Measurements from ENCODE around the gene TRPV2. TPM values are rescaled to one million over a fixed set of nuclear protein-coding genes. Genes with fewer than 3 reads are reported as not detected.
A peak's percentile ranks its signal among the peaks of the same experiment; 100 is the strongest.
"Not testable (repeated sequence)": the region's sequence is repeated elsewhere in the genome, so short reads cannot be mapped to it uniquely, and the experiment has no call there.

The TRPV2 gene
- polyA plus RNA-seq, 1 donor from 2014 or later = 73.6 TPM

DNA sequence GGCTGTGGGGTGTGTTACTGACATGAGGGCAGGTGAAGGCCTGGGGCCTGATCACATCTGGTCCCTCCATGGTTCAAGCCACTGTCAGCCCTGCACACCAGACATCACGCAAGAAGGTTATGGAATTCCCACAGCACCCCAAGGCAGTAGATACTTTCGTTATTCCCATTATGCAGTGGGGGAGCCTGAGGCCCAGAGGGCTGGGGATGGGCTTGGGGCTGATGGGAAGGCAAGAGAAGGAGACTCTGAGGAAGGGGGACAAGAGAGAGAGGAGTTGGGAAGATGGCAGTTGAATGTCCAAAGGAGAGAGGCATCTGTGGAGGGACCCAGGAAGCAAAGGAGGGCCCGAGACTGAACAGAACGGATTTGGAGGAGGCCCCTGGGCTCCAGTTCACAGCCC is 34.7 kb downstream of the TRPV2 start:
- no peaks in the 10 kb centered on the region for H3K27me3 Mint-ChIP-seq
- H3K27ac Mint-ChIP-seq = peak overlapping the region in 1 of 3 donors; percentile 64
- no peaks in the 10 kb centered on the region for H3K36me3 Mint-ChIP-seq
- H3K4me1 Mint-ChIP-seq = peaks cover 0 to 11% (median 0%) of the 10 kb centered on the region in 3 donors
- H3K4me3 Mint-ChIP-seq = no peak overlapping the region
- no peaks in the 10 kb centered on the region for H3K9me3 Mint-ChIP-seq

DNA sequence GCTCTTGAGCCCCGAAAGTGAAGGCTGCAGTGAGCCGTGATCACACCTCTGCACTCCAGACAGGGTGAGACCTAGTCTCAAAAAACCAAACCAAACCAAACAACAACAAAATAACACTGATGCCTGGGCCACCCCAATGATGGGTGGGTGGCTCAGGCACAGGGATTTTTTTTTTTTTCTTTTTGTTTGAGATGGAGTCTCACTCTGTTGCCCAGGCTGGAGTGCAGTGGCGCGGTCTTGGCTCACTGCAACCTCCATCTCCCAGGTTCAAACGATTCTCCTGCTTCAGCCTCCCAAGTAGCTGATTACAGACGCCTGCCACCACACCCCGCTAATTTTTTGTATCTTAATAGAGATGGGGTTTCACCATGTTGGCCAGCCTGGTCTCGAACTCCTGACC is 36.9 kb downstream of the TRPV2 start:
- H3K27ac Mint-ChIP-seq = peak overlapping the region in 1 of 3 donors; percentile 59
- not testable (repeated sequence) for H3K9me3 Mint-ChIP-seq, H3K27me3 Mint-ChIP-seq, H3K36me3 Mint-ChIP-seq, H3K4me3 Mint-ChIP-seq
- peaks cover 0 to 11% (median 0%) of the 10 kb centered on the region in 3 donors for H3K4me1 Mint-ChIP-seq

DNA sequence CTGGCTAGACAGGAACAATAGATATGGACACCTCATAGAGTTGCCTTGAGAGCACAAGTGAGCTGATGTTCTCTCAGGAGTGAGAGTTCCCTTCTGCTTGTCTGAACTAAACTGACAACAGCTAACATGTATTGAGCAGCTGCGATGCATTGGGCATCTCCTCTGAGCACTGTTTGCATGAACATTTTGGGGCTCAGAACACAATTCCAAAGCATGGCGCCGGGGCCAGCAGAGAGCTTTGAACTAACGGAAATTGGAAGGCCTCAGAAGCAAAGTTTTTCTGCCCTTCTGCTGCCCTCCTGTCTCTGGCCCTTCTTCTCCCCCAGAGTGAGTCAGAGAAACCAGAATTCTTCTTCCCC is 38.1 kb downstream of the TRPV2 start:
- H3K4me1 Mint-ChIP-seq = peaks cover 0 to 11% (median 0%) of the 10 kb centered on the region in 3 donors
- H3K9me3 Mint-ChIP-seq = no peaks in the 10 kb centered on the region
- H3K27me3 Mint-ChIP-seq = no peaks in the 10 kb centered on the region
- H3K4me3 Mint-ChIP-seq = peak overlapping the region in 1 of 4 donors; percentile 15
- peak overlapping the region in 2 of 3 donors; percentile 19 to 43 for H3K27ac Mint-ChIP-seq
- H3K36me3 Mint-ChIP-seq = no peaks in the 10 kb centered on the region

DNA sequence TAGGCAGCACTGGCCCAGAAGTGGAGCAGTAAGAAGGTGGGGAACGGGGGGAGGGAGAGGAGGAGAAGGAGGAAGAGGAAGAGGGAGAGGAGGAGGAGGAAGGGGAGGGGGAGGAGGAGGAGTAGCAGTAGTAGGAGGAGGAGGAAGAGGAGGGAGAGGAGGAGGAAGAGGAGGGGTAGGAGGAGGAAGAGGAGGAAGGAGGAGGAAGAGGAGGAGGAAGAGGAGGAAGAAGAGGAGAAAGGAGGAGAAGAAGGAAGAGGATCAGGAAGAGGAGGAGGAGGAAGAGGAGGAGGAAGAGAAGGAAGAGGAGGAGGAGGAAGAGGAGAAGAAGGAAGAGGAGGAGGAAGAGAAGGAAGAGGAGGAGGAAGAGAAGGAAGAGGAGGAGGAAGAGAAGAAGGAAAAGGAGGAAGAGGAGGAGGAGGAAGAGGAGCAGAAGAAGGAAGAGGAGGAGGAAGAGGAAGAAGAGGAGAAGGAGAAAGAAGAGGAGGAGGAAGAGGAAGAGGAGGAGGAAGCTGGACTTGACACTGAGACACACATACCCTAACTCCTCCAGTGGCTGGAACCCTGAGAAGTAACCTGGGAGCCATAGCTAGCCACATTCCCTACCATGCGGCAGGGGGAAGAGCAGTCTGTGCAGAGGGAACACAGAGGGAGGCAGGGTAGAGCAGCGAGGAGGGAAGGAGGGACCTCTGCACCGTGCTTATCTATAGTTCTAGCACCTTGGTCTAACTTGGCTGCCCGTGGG is 40.8 kb downstream of the TRPV2 start:
- H3K36me3 Mint-ChIP-seq = no peaks in the 10 kb centered on the region
- H3K27me3 Mint-ChIP-seq = no peaks in the 10 kb centered on the region
- H3K27ac Mint-ChIP-seq = no peak overlapping the region
- H3K9me3 Mint-ChIP-seq = no peaks in the 10 kb centered on the region
- H3K4me3 Mint-ChIP-seq = no peak overlapping the region
- H3K4me1 Mint-ChIP-seq = peaks cover 0 to 8% (median 0%) of the 10 kb centered on the region in 3 donors

DNA sequence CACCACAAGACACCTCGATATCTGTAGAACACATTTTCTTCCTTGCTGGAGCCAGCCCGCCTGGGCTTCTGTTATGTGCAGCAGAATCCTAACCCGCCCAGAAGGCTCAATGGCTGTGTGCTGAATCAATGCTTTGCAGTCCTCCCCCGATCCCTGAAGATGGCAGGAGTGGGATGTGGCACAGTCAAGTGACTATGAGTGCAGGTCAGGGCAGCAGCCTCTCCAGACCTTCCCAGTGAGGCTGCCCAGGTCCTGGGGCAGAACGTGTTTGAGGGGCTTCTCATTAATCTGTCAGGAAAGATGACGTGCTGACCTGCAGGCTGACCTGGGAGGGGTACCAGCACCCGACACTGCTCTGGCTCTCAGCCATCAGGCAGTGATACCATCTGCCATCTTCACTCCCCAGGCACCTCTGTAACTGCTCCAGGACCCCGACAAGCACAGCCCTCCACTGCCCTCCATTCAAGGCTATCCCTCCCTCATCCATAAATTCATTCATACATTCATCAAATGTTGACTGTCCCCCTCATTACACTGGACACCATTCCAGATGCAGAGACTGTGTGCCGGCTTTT is 41.5 kb downstream of the TRPV2 start:
- Mint-ChIP-seq H3K4me3 (no peak overlapping the region), H3K36me3 (peaks cover 3% of the 10 kb centered on the region), H3K4me1 (peaks cover 0 to 8% (median 0%) of the 10 kb centered on the region in 3 donors), H3K27me3 (no peaks in the 10 kb centered on the region), H3K27ac (peak overlapping the region in 1 of 3 donors; percentile 61), H3K9me3 (no peaks in the 10 kb centered on the region)

DNA sequence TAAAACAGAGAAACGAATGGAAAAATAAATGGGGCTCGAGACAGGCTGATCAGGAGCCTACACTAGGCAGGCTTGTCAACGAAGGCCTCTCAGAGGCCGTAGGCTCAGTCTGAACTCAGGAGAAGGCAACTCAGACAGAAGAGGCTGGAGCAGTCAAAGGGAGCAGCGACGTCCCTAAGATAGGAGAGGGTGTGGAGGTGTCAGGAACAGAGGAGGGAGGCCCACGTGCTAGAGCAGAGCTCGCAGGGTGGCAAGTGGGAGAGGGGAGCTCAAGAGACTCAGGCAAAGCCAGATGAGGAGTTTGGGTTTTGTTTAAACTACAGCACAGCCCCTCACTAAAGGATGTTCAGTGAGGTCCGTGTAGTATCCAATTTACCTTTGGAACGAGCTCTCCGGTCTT is 43.9 kb downstream of the TRPV2 start:
- no peaks in the 10 kb centered on the region for H3K27me3 Mint-ChIP-seq
- H3K9me3 Mint-ChIP-seq = no peaks in the 10 kb centered on the region
- peaks cover 0 to 1% (median 0%) of the 10 kb centered on the region in 3 donors for H3K4me1 Mint-ChIP-seq
- H3K36me3 Mint-ChIP-seq = peaks cover 3% of the 10 kb centered on the region
- no peak overlapping the region for H3K27ac Mint-ChIP-seq
- H3K4me3 Mint-ChIP-seq = peak overlapping the region in 1 of 4 donors; percentile 13

DNA sequence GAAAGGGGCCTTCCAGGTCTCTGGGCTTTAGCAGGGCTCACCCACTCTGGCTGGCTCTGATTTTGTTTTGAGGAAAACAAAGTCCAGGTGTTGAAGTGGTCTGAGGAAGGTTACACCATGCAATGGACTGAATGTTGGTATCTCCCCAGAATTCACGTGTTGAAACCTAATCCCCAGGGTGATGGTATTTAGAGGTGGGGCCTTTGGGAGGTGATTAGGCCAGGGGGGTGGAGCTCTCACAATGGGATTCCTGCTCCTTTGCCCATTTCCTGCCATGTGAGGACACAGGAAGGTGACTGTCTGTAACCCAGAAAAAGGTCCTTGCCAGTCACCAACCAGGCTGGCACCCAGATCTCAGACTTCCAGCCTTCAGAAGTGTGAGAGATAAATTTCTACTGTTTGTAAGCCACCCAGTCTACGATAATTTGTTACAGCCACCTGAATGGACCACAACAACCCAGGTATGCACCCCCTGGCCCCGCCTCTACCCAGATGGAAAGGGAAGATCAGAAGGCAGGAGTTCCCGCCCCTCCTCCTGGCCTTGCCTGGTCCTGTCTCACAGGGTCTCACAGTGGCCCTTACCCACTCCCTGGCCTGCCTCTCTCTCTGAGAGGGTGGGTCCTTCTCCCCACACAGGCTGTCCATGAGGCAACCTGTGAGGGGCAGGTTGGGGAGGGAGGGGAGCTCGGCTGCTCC is 44.6 kb downstream of the TRPV2 start:
- no peak overlapping the region for H3K27ac Mint-ChIP-seq
- H3K36me3 Mint-ChIP-seq = peaks cover 3% of the 10 kb centered on the region
- H3K9me3 Mint-ChIP-seq = no peaks in the 10 kb centered on the region
- H3K4me1 Mint-ChIP-seq = peaks cover 0 to 1% (median 0%) of the 10 kb centered on the region in 3 donors
- H3K27me3 Mint-ChIP-seq = no peaks in the 10 kb centered on the region
- H3K4me3 Mint-ChIP-seq = no peak overlapping the region

DNA sequence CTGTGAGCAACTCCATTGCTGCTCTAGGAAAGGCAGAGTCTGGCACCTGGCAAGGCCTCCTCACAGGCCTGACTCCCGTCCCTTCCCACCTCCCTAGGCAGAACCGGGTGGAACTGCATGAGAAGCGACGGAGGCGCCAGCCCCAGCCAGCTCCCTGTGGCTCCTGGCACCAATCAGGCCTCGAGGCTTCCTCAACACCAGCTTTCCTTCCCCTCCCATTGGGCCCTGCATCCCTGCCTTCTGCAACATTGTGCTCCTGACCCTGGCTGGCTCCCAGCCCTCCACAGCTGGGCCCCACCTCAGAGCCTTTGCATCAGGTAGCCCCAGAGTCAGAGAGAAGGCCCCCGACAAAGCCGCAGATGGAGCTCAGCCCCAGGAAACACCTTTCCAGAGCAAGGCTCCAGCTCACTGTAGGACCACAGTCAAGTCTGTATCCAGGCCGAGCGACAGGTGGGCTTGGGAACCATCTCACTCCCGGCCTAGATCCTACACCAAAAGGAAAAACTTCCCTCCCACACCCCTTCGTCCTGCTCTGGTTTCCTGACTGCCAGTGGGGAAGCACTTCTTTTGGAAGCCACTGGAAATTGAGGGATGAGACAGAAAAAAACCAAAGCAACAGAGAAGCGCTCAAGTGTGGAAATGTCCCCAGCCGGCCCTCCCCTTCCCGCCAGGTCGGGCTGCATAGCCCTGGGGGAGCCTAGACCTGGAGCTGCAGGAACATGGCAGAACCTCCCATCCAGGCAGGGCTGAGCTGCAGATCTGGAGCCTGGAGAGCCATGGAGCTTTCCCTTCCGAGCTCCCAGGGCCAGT is 45.6 kb downstream of the TRPV2 start:
- no peak overlapping the region for H3K4me3 Mint-ChIP-seq
- H3K4me1 Mint-ChIP-seq = peaks cover 0 to 1% (median 0%) of the 10 kb centered on the region in 3 donors
- H3K36me3 Mint-ChIP-seq = peaks cover 3% of the 10 kb centered on the region
- H3K27me3 Mint-ChIP-seq = no peaks in the 10 kb centered on the region
- H3K9me3 Mint-ChIP-seq = no peaks in the 10 kb centered on the region
- no peak overlapping the region for H3K27ac Mint-ChIP-seq

DNA sequence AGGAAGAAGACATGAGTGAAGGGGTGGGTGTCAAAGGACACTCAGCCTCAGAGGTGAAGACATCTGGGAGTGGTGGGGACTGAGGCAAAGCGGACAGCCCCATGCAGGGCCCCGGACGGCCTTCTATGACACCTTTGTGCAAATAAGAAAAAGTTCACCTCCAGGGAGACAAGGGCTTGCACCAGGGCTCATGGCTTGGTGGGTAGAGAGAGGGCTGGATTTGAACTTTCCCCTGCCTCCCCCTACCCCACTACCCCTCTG is 46.2 kb downstream of the TRPV2 start:
- Mint-ChIP-seq H3K36me3 (peaks cover 3% of the 10 kb centered on the region), H3K27me3 (no peaks in the 10 kb centered on the region), H3K4me1 (peaks cover 0 to 1% (median 0%) of the 10 kb centered on the region in 3 donors)

DNA sequence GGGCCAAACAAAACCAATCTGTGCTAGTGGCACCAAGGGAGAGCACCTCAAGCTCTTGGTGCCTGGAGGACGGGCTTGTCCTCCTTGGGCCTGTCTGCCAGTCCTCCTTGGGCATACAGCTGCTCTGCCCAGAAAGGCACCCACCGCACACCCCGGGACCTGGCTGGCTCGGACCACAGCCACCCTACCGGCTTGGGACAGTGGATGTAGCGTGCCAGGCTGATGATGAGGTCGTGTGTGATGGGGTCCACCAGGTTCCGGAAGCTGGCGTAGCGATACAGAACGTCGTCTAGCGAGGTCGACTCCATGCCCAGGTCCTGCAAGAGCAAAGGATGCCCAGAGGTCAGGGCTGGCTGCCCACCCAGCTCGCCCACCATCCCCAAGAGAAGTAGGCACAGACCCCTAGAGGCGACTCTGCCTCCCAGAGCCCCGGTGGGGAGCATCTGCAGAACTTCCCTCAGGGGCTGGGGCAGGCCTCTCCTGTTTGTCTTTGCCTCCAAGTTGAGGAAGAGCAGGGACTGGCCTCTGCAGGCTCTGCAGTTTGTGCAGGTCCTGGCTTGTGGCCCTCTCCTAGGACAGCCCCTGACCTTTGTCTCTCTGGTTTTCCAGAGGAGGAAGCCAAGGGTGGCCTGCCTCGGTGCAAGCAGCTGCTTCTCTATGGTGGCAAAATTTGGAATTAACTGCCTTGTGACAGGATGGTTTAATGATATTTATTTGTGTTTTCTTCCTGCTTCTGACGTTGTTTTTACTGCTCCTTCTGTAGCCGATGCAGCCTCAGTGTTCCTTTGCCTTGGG is 46.9 kb downstream of the TRPV2 start:
- Mint-ChIP-seq H3K27me3 (no peaks in the 10 kb centered on the region), H3K9me3 (no peaks in the 10 kb centered on the region), H3K4me1 (peaks cover 0 to 1% (median 0%) of the 10 kb centered on the region in 3 donors), H3K27ac (no peak overlapping the region), H3K36me3 (peaks cover 3% of the 10 kb centered on the region), H3K4me3 (no peak overlapping the region)

More for the DNA sequence above, 46.2 kb downstream of the TRPV2 start:
- Mint-ChIP-seq H3K4me3 (no peak overlapping the region), H3K27ac (no peak overlapping the region), H3K9me3 (no peaks in the 10 kb centered on the region)

DNA sequence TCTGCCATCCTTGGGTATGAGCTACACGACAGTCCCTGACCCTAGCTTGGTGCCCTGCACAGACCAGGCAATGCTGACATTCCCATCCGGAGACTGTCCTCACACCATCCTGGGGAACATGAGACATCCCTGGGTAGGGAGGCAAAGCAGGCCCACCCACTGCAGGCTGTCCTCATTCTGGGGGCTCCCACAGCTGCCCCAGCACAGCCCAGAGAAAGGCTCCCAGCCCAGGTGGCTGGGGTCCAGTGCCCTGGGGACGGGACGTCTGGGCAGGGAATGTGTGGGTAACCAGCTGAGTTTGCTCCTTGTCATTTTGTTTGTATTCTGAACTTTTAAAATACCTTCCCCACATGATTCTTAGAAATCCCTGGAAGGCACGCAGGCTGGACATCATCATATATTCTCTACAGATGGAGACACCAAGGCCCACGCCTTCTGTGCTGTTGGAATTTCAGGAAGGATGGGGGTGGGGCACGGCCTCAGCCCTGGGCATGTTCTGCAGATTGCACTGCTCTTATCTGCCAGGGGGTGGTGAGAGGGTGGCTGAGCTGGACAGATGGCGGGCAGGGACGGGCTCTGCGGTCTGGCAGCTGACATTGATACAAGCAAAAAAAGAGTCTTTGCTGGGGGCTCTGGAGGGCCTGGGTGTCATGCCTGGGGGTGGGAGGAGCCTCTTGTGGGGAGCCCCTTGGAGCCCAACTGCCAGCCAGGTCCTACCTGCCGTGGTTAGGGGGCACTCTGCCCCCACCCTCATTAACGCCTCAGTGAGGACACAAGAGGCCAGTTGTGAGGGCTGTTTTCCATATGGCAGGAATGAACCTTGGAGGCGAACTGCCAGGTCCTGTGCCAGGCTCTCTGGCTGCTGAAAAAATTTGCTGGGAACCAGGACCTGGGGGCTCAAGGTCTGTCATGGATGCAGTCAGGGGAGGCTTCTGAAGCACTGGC is 48.3 kb downstream of the TRPV2 start:
- no peaks in the 10 kb centered on the region for H3K27me3 Mint-ChIP-seq
- H3K9me3 Mint-ChIP-seq = no peaks in the 10 kb centered on the region
- no peak overlapping the region for H3K4me3 Mint-ChIP-seq
- no peak overlapping the region for H3K27ac Mint-ChIP-seq
- peaks cover 3% of the 10 kb centered on the region for H3K36me3 Mint-ChIP-seq
- H3K4me1 Mint-ChIP-seq = peaks cover 0 to 1% (median 0%) of the 10 kb centered on the region in 3 donors

DNA sequence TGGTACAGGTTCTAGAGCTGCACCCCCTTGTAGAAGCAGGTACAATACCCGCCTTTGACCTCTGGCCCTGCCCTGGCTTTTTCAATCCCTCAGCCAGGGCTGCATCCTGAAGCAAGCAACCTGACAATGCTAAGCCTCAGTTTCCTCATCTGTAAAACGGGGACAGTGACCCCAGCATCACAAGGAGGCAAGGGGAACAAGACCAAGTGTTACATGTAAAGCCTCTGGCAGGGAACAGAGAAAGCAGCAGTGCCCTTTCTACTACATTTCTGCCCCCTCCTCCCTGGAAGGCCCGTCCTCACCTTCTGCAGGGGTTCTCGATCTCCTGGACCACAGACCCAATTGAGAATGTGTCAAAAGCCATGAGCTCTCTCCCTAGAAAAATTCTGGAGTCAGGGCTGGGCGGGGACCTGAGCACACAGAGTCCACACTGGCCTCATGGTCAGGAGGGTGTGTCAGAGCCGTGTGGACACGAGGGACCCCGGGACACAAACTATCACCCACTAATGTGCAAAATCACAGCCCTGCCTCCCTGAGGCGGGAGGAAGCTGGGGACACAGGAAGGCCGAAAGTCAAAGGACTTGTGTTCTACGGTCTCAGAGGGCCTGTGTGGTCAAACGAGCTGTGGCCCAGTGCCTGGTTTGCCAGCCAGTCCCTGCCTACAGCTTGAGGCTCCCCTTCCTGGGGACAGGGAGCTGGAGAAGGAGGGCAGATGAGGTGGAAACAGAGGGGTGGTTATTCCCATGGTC is 49.1 kb downstream of the TRPV2 start:
- Mint-ChIP-seq H3K9me3 (no peaks in the 10 kb centered on the region), H3K27ac (no peak overlapping the region), H3K36me3 (peaks cover 3% of the 10 kb centered on the region), H3K27me3 (no peaks in the 10 kb centered on the region), H3K4me3 (no peak overlapping the region), H3K4me1 (no peaks in the 10 kb centered on the region)

DNA sequence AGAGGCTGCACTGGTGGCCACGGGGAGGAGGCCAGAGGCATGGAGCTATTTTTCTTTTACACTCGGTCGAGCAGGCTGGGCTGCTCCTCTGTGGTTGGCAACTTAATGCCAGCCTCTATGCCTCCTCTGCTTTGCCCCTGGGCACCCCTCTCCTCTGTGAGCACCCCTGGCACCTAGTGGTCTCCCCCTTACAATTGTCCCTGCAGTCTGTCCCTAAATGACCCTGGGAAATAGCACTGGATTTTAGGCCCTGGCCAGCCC is 49.6 kb downstream of the TRPV2 start:
- Mint-ChIP-seq H3K27me3 (no peaks in the 10 kb centered on the region), H3K27ac (no peak overlapping the region), H3K36me3 (peaks cover 3% of the 10 kb centered on the region), H3K9me3 (no peaks in the 10 kb centered on the region), H3K4me1 (no peaks in the 10 kb centered on the region), H3K4me3 (no peak overlapping the region)

Measured in IgD-negative memory B cell (primary cell).